ENCODE measurements around the gene KRTAP5-1.
"Not testable (repeated sequence)": the region's sequence is repeated elsewhere in the genome, so short reads cannot be mapped to it uniquely, and the experiment has no call there.

Gene KRTAP5-1, protein sequence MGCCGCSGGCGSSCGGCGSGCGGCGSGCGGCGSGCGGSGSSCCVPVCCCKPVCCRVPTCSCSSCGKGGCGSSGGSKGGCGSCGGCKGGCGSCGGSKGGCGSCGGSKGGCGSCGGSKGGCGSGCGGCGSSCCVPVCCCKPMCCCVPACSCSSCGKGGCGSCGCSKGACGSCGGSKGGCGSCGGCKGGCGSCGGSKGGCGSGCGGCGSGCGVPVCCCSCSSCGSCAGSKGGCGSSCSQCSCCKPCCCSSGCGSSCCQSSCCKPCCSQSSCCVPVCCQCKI

DNA sequence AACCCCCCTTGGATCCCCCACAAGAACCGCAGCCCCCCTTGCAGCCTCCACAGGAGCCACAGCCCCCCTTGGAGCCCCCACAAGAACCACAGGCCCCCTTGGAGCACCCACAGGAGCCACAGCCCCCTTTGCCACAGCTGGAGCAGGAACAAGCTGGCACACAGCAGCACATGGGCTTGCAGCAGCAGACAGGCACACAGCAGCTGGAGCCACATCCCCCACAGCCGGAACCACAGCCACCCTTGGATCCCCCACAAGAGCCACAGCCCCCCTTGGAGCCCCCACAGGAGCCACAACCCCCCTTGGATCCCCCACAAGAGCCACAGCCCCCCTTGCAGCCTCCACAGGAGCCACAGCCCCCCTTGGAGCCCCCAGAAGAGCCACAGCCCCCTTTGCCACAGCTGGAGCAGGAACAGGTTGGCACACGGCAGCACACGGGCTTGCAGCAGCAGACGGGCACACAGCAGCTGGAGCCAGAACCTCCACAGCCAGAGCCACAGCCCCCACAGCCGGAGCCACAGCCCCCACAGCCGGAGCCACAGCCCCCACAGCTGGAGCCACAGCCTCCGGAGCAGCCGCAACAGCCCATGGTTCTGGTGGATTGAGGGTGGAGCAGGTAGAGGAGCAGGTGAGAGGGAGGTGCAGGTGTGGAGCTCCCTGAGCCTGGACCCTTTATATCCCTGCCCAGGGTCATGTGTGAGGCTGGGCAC is at the start of gene KRTAP5-1:
Gene KRTAP5-1 (minus strand): TSS at position 623 of the 710 bp plus-strand sequence. CDS start 34 bp downstream, at position 589.
- not testable (repeated sequence) for FAIRE-seq

DNA sequence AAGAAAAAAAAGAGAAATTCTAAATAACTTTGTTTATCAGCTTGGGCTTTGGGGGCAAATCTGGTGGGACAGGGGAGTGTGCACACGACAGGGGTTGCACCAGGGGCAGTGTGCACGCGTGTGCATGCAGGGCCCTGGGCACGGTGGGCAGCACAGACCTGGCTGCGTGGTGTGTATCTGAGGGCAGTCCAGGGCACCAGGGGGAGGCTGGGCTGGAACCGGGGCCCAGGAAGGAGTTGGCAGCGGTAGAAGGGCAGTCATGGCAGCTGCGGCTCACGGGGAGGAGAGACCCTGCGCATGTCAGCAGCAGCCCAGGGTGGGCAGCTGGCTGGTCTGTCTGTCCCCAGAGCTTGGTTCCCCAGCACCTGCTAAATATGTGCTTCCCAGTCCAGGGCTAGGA is 48.8 kb upstream of the KRTAP5-1 start:
- no peak for FAIRE-seq

DNA sequence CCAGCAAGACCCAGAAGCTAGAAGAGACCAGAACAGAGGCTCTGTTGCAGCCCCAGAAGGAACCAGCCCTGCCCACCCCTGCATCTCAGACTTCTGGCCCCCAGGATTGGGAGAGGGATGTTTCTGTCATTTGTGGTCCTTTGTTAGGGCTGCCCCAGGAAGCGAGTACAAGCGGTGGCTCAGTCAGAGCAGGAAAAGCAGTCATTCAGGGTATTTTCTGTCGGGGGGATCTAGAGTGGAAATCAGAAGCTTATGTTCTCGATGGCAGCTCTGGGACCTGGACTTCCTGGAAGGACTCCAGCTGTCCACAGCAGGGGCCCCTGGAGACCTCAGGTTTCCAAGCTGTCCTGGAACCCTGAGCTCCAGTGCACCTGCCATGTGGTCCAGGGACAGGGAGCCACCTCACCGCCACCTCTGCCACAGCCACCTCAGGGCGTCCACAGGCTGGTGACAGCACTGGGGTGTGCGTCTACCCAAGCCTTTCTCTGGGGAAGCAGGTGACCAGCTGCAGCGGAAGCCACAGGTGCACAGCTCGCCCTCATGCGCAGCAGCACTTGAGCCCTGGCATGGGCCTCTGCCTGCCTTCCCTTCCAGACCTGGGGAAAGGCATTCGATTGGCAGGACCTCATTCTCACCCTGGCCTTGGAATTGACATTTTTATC is 47.1 kb upstream of the KRTAP5-1 start:
- FAIRE-seq, result no peak

DNA sequence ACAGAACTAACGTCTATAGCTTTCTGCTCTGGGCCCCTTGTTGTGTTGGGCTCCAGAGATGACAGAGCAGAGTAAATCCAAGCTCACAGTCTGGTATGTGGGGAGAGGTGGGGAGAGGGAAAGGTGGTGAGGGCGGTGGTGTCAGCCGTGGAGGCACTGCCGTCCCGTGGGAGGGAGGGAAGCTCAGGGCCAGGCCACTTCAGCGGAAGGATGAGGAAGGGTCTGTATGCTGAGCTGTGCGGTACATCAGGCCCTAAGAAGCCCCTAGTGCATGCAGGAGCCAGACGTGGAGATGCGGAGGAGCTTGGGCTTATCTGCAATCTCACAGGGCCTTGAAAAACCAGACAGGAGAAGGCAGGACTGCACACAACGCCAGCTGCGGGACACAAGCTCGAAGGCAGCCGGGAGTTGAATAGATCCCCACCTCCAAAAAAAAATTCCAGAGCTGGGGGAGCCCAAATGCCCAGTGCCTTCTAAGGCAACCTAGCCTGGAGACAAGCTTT is 46.0 kb upstream of the KRTAP5-1 start:
- no peak for FAIRE-seq

DNA sequence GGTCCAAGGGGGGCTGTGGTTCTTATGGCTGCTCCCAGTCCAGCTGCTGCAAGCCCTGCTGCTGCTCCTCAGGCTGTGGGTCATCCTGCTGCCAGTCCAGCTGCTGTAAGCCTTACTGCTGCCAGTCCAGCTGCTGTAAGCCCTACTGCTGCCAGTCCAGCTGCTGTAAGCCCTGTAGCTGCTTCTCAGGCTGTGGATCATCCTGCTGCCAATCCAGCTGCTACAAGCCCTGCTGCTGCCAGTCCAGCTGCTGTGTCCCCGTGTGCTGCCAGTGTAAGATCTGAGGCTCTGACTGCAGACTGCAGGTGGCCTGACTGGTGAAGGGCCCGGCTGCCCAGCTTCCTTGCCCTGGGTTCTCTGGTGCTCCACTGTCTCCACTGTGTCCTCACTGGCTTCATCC is 45.2 kb upstream of the KRTAP5-1 start:
- FAIRE-seq, result no peak

DNA sequence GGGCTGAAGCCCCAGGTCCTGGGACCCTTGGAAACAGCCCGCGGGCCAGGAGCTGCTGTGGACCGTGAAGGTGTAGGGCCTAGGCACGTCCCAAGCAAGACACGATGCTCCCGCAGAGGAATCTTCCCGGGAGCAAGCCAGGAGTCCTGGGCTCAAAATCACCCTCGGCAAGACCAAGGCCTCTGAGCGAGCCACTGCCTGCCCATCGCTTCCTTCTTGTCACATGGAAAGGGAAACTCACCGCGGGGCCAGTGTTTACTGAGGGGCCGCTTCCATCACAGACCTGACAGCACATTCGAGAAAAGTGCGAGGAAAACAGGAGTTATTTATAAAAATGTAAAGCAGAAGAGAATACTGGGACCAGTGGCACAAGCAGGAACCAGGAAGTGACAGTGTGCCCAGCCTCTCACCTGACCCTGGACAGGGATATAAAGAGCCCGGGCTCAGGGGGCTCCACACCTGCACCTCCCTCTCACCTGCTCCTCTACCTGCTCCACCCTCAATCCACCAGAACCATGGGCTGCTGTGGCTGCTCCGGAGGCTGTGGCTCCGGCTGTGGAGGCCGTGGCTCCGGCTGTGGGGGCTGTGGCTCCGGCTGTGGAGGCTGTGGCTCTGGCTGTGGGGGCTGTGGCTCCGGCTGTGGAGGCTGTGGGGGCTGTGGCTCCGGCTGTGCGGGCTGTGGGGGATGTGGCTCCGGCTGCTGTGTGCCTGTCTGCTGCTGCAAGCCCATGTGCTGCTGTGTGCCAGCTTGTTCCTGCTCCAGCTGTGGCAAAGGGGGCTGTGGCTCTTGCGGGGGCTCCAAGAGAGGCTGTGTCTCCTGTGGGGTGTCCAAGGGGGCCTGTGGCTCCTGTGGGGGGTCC is 44.5 kb upstream of the KRTAP5-1 start, which contains the start of gene KRTAP5-5:
Gene KRTAP5-5 (plus strand): TSS at position 450 of the 860 bp plus-strand sequence. CDS start 66 bp downstream, at position 516.
- no peak for FAIRE-seq

DNA sequence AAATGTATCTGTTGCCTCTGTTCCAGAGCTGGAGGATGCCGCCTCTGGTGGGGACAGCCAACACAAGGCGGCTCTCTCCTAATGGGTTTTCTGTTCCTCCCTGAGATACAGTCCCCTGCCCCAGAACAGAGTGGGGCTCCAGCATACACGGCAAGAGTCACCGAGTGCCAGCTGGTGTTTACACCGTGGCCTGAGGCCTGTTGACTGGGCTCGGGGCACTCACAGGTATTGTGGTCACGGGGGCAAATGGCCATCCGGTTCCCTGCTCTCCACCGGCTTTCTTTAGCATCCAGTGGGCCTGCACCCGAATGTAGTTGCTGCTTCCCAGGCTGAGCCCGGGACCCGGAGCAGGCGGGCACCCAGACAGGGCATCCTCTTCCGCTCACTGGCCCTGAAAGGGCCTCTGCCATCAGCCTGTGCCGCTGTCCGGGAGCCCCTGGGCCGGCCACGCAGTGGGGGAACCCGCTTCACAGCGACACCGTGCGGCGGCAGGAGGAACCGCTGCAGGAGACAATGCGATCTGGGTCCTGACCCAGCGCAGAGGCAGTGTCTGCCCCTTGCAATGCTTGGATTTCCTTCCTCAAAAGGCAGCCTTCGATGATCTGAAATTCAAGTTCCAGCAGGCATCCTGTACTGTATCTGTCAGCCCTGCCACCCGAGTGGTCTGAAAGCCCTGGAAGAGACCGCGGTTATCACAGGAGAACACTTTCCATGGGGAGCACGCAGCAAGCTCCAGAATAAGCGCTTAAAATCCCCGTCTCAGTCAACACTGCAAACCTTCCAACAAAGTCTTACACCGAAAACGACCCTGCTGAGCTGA is 43.6 kb upstream of the KRTAP5-1 start:
- no peak for FAIRE-seq

DNA sequence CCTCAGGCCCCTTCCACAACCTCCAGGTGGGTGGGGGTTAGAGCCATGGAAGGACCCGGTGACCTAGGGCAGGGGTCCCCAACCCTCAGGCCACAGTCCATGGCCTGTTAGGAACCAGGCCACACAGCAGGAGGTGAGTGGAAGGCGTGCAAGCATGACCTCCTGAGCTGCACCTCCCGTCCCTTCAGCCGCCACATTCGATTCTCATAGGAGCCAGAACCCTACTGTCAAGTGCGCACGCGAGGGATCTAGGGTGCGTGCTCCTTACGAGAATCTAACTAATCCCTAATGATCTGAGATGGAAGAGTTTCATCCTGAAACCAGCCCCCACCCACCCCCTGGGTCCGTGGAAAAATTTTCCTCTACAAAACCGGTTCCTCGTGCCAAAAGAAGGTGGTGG is 40.5 kb upstream of the KRTAP5-1 start:
- FAIRE-seq, result no peak

DNA sequence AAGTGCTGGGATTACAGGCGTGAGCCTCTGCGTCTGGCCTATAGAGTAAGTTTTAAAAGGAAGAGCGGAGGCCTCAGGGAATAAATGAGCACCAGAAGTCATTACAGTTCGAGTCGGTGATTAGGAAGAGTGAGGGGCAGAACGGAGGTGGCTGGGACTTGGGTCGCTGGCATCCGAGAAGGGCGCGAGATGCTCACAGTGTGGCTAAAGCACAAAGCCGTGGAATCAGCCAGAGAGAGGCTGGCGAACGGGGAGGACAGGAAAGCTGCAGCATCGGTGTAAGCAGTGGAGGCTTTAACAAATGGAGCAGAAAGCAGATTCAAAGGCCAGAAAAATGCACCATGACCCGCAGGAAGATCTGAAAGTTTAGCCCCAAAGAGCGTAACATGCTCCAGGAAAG is 39.5 kb upstream of the KRTAP5-1 start:
- FAIRE-seq, result no peak

DNA sequence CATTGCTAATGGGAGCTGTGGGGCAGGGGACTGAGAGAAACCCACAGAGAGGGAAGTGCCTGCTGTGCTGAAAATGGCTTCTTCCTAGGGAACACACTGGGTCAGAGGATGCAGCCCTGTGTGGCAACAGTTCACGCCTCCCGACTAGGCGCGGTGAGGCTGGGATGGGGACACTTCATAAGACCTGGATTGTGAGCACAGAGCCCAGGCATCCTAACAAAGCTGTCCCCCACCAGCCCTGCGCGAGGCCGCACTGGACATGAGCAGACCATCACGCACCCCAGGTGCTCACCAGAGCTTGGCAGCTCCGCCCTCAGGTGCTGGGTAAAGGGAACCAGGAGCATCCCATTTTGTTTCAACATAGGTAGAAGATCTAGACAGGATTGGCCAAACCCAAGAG is 38.6 kb upstream of the KRTAP5-1 start:
- FAIRE-seq, result no peak

DNA sequence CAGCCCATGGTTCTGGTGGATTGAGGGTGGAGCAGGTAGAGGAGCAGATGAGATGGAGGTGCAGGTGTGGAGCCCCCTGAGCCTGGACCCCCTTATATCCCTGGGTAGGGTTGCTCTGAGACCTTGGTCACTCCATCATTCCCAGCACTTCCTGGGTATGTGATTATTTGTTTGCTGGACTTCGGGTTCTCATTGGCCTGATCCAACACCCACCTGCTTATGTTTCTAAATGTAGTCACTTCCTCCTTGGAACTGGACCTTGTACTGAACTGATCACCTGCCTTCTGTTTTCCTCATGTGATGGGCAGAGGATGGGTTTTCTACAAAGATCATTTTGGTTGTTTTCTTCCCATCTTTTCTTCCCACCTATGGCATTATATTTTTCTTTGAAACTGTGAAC is 37.0 kb upstream of the KRTAP5-1 start, which contains the start of gene KRTAP5-4:
Gene KRTAP5-4 (minus strand): TSS at position 53 of the 400 bp plus-strand sequence. CDS start 45 bp downstream, at position 8.
- no peak for FAIRE-seq

DNA sequence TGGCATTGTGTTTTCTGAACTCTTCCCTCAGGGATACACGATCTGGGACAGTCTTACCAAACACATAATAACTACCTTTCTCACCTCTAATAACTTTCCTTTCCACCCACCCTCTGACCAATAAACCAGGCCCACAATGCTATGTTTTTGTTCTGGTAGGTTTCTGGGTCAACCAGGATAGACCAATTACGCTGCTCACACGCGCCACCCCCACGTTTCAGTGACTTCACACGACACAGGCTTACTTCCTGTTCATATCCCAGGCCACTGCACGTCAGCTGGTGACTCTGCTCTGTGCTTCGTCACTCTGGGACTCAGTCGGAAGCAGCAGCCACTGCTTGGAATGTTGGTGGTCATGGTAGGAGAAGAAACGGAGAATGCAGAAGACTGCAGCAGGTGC is 34.4 kb upstream of the KRTAP5-1 start:
- no peak for FAIRE-seq

DNA sequence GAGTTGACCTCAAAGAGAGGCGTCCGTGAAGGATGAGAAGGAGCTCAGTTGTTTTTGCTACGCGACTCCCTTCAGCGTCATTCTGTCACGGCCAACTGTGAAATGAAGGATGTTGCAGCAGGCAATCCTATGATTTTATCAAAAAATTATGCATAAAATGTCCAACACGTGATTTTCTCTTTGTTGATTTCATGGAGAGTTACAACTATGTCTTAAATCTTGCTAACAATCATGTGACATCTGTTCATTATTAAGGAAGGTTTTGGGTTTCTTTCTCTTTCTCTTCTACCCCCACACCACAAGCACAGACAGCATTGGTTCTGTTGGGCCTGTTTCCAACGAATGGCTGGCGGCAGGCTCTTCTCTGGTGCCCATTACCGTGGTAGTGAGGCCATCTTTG is 33.1 kb upstream of the KRTAP5-1 start:
- FAIRE-seq, result no peak

DNA sequence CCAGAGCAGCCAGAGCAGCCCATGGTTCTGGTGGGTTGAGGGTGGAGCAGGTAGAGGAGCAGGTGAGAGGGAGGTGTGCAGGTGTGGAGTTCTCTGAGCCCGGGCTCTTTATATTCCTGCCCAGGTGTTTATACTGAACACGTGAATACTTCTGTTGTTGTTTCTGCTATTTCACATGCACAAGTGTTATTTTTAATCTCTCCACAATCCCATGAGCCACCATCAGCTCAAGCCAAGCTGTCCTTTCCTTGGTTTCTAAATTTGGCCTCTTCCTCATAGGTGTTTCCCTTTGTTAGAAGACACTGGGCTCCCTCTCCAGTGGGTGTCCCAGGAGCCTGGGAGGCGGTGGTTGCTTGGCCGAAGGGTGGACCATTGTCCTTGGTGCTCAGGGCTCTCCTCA is 23.3 kb upstream of the KRTAP5-1 start, which contains the start of gene KRTAP5-3:
Gene KRTAP5-3 (minus strand): TSS at position 101 of the 400 bp plus-strand sequence. CDS start 78 bp downstream, at position 23.
- no peak for FAIRE-seq

DNA sequence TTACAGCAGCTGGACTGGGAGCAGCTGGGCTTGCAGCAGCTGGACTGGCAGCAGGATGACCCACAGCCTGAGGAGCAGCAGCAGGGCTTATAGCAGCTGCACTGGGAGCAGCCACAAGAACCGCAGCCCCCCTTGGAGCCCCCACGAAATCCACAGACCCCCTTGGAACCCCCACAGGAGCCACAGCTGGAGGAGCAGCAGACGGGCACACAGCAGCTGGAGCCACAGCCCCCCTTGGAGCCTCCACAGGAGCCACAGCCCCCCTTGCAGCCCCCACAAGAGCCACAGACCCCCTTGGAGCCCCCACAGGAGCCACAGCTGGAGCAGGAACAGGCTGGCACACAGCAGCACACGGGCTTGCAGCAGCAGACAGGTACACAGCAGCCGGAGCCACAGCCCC is 22.8 kb upstream of the KRTAP5-1 start:
- not testable (repeated sequence) for FAIRE-seq

DNA sequence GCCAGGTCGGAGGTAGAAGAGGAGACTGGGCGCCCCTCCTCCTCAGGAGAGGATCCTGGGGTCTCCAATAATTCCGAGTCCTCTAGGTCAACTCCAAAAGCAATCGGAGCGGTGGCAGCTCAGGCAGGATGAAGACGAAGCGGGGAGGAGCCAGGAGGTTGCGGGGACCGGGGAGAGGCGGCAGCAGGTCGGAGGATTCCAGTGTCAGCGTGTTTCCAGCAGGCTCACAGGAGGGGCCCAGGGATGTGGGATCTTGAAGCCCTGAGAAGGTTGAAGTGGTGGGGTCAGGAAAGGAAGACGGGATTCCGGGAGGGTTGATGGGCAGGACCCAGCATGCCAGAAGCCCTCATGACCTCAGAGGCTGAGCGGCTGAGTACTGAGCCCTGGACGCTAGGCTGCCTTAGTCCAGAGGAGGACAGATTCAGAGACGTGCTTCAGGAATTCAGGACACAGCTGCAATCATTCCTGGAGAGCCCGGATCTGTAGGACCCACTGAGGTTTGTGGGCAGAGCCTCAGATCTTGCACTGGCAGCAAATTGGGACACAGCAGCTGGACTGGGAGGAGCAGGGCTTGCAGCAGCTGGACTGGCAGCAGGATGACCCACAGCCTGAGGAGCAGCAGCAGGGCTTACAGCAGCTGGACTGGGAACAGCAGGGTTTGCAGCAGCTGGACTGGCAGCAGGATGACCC is 22.2 kb upstream of the KRTAP5-1 start:
- FAIRE-seq, result not testable (repeated sequence)

DNA sequence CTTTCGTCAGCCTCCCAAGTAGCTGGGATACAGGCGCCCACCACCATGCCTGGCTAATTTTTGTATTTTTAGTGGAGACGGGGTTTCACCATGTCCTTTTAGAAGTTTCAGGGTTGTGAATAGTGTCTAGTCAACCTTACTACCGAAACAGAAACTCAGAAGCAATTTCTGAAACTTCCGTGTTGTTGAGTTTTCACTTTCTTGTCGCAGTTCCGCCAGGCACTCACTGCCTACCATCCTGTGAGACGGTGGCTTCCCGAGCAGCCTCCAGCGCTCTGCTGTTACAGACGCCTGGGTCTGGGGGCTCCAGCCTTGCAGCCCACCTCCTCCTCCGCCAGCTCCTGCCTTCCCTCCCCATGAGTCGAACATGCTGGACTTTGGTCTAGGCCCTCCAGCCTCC is 20.8 kb upstream of the KRTAP5-1 start:
- not testable (repeated sequence) for FAIRE-seq

DNA sequence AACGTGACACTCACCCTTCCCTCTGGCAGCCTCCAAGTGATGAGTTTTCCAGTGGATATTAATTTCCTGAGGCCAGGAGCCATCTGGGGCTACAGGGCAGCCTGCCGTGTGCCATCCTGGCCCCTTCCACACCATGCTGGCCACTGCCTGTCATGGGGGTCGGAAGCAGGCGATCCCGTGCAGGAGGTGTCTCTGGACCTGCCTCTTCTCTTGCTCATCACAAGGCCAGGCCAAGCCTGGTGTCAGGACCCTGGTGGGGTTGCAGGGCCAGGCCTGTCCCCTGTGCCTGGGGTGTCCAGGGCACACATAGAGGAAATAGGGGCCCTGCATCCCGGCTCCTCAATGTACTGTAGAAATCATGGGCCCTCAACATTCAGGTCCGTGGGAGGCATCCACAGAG is 19.6 kb upstream of the KRTAP5-1 start:
- FAIRE-seq, result no peak

DNA sequence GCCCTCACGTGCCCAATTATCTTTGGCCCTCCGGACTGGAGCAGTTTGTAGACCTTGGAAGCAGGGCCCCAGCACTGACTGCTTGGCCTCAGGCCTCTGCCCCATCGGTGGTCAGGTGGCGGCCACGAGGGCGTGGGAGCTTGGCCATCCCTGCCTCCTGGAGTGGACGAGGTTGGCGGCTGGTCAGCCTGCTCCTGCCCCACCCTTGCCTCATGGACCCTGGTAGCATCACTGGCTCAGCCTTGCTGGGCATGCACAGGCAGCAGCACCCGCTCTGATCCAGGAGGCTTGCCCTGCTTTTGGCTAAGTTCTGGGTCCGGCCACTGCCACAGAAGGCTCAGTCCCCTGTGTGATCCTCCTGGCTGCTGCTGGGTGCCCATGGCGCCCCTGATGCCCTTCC is 19.1 kb upstream of the KRTAP5-1 start:
- no peak for FAIRE-seq

DNA sequence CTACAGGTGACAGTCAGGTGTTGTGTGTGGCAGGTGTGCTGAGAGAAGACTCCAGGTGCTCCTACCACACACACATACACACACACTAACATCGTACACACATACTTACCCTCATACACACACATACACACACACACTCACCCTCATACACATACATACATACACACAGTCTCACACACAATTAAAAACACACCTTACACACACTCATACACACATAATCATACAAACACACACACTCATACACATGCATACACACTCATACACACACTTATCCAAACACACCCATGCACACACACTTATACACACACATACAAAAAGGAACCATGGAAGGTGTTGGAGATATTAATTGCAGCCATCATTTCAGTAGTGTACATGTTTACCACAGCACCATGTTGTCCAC is 18.5 kb upstream of the KRTAP5-1 start:
- FAIRE-seq, result no peak

DNA sequence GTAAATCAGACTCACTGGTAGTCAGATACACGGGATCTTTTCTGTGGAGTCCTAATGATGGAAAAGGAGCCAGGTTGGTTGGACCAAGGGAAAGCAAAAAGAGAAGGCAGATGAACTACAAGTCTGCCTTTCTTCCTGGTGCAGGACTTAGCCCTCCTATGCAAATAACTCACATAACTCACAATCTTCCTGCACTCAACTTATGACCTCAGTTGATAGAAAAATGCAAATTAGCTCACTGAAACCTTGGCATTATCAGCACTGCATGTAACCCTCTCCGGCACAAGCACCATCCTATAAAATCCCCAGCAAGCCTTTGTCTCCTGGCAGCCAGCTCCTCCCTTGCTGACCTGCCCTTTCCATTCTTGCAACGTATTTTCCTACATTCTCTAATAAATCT is 16.6 kb upstream of the KRTAP5-1 start:
- FAIRE-seq, result not testable (repeated sequence)
